OCI-LY7 (cell line): ENCODE data around the gene OPTC. TPM values are rescaled to one million over a fixed set of nuclear protein-coding genes. Genes with fewer than 3 reads are reported as not detected.

ENCODE experiments used
- BruUV-seq: library from RNA; stranded (reverse); fragments of 400-500 nt; replicated peaks from 2 replicates; lab custom pipeline; 2021; lab: Mats Ljungman, UMichigan
- CTCF ChIA-PET: fragments of 300-600 bp; sonication (Branson Sonifier 250); formaldehyde crosslinking; loops from one replicate; lab custom pipeline; 2022; ENCODE audit warnings: antibody characterized with exemption; ENCODE audit not compliant: unreplicated experiment; lab: Charles Lee
- POLR2A ChIA-PET: fragments of 300-600 bp; sonication (Branson Sonifier 250); formaldehyde crosslinking; loops from one replicate; lab custom pipeline; 2022; ENCODE audit warnings: antibody characterized with exemption; lab: Charles Lee
- DNase-seq: peaks from one replicate; pipeline ENCODE4 v3.0.0-alpha.2; 2015; ENCODE audit warnings: low spot score
- H2AFZ ChIP-seq: fragments of 200-600 bp; sonication (generic), shearing (Covaris generic); 2 replicates; pipeline ENCODE4 v1.6.1; 2014; ENCODE audit warnings: mild to moderate bottlenecking, antibody characterized with exemption, low read length, moderate library complexity
- H3K27ac ChIP-seq: fragments of 200-600 bp; sonication (generic); 2 replicates; pipeline ENCODE4 v1.5.1; 2014; ENCODE audit warnings: mixed run types, low read depth, mild to moderate bottlenecking, moderate library complexity, low read length, inconsistent platforms; ENCODE audit not compliant: poor library complexity, severe bottlenecking
- H3K36me3 ChIP-seq: fragments of 200-600 bp; sonication (generic); 2 replicates; pipeline ENCODE4 v1.6.1; 2014; ENCODE audit warnings: mild to moderate bottlenecking, antibody characterized with exemption, low read length, moderate library complexity, mixed read lengths; ENCODE audit not compliant: insufficient read depth
- H3K4me1 ChIP-seq: fragments of 200-600 bp; sonication (generic); 2 replicates; pipeline ENCODE4 v1.5.1; 2014; ENCODE audit warnings: mild to moderate bottlenecking, low read length; ENCODE audit not compliant: insufficient read depth, poor library complexity, severe bottlenecking
- H3K4me2 ChIP-seq: fragments of 200-600 bp; sonication (generic); 2 replicates; pipeline ENCODE4 v1.6.1; 2014; ENCODE audit warnings: mild to moderate bottlenecking, low read length
- H3K4me3 ChIP-seq: fragments of 200-600 bp; sonication (generic); 2 replicates; pipeline ENCODE4 v1.5.1; 2014; ENCODE audit warnings: mild to moderate bottlenecking, low read depth, low read length; ENCODE audit not compliant: poor library complexity, severe bottlenecking
- H3K79me2 ChIP-seq: fragments of 200-600 bp; sonication (generic); 2 replicates; pipeline ENCODE4 v1.6.1; 2016; ENCODE audit warnings: low read depth, mild to moderate bottlenecking, low read length, moderate library complexity, mixed read lengths; ENCODE audit not compliant: insufficient read depth
- H3K9me2 ChIP-seq: fragments of 200-600 bp; sonication (generic); 2 replicates; pipeline ENCODE4 v1.6.1; 2016; ENCODE audit warnings: mild to moderate bottlenecking, low read length, mixed read lengths; ENCODE audit not compliant: insufficient read depth
- H3K9me3 ChIP-seq: fragments of 200-600 bp; sonication (generic); 2 replicates; pipeline ENCODE4 v1.6.1; 2014; ENCODE audit warnings: mild to moderate bottlenecking, mixed run types, low read length, mixed read lengths
- H4K20me1 ChIP-seq: fragments of 200-600 bp; sonication (generic); 2 replicates; pipeline ENCODE4 v1.6.1; 2014; ENCODE audit warnings: mild to moderate bottlenecking, antibody characterized with exemption, low read length, moderate library complexity, mixed read lengths; ENCODE audit not compliant: insufficient read depth
- CTCF ChIP-seq: fragments of 200-600 bp; sonication (generic); conservative IDR thresholded peaks from 2 replicates; pipeline ENCODE4 v1.5.1; 2014; ENCODE audit warnings: mild to moderate bottlenecking, antibody characterized with exemption, low read length, moderate library complexity, mixed read lengths
- EZH2phosphoT487 ChIP-seq: fragments of 200-600 bp; sonication (generic); IDR thresholded peaks from 2 replicates; pipeline ENCODE4 v1.6.1; 2018; ENCODE audit warnings: low read depth, borderline replicate concordance, mild to moderate bottlenecking, mixed run types, antibody characterized with exemption, low read length, moderate library complexity, mixed read lengths
- intact Hi-C: fragments of 100-400 bp; cut with micrococcal nuclease; formaldehyde crosslinking; loops from one replicate; pipeline ENCODE4 v1.10.0; 2022; ENCODE audit not compliant: unreplicated experiment
- total RNA-seq, 2 experiments: library from RNA; depleted of rRNA in 1 of 2; stranded (reverse); fragments of >200 nt in 1 of 2; shearing (Covaris generic) in 1 of 2; gene quantifications; 2 replicates each; pipeline ENCODE4 v1.2.3, GENCODE V29; 2014 to 2022

The OPTC gene
- total RNA-seq, 2 experiments from 2014 or later, result not detected

DNA sequence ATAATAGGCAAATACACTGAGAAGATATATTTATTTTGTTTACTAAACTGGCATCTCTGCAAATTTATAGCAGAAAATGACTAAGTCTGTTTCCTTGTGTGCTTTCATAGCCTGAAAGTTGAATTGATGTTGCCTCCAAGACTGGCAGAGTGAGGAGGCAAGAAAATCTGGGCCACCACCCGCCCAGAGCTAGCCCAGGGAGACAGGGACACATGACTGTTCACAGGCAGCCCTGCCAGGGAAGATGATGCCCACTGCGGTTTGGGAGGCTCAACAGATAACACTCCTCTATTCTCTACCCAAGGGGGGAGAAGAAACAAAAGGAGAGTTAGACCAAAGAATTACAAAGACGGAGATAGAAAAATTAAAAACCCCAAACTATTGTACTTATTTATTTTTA, 37.1 kb downstream of the OPTC start:
- Histone ChIP-seq H4K20me1 (no peaks in the 10 kb centered on the region), H3K79me2 (no peaks in the 10 kb centered on the region), H3K4me1 (no peaks in the 10 kb centered on the region), H2AFZ (no peak overlapping the region), H3K4me3 (no peak overlapping the region), H3K27ac (no peak overlapping the region), H3K36me3 (no peaks in the 10 kb centered on the region), H3K9me3 (no peaks in the 10 kb centered on the region), H3K4me2 (no peak overlapping the region), H3K9me2 (no peaks in the 10 kb centered on the region)
- TF ChIP-seq EZH2phosphoT487 (no peak), CTCF (no peak)
- POLR2A ChIA-PET, result no interaction called here
- intact Hi-C loops, result no loop called here
- CTCF ChIA-PET, result no interaction called here
- no peak for DNase-seq
- no TSS peak for BruUV-seq

DNA sequence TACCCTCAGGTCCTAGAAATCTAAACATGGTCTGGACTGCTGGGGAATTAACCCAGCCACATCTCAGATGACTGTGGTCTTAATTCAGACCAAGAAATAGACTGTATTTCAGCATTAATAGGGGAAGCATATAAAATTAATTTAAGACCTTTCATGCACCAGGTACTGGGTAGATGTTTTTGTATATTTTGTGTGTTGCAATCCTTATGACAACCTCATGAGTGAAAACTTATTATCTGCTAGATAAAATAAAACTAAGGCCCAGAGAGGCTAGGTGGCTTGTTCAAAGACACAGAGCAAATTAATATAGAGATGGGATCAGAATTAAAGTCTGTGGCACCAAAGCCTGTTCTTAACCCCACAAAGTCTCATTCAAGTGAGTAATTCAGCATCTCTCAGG, 40.1 kb downstream of the OPTC start:
- no peak overlapping the region for H2AFZ ChIP-seq
- BruUV-seq, result no TSS peak

GRCh38 chr1:203534526-203534925, 40.6 kb downstream of the OPTC start:
- CTCF ChIA-PET, result no interaction called here

More for the DNA sequence above, 40.1 kb downstream of the OPTC start:
- ChIA-PET CTCF (no interaction called here), POLR2A (no interaction called here)
- H4K20me1 ChIP-seq, result no peaks in the 10 kb centered on the region
- no peaks in the 10 kb centered on the region for H3K4me1 ChIP-seq
- H3K79me2 ChIP-seq, result no peaks in the 10 kb centered on the region
- no peak for DNase-seq
- intact Hi-C loops, result no loop called here
- no peak overlapping the region for H3K27ac ChIP-seq
- no peaks in the 10 kb centered on the region for H3K9me2 ChIP-seq
- no peak overlapping the region for H3K4me2 ChIP-seq
- no peaks in the 10 kb centered on the region for H3K9me3 ChIP-seq
- no peaks in the 10 kb centered on the region for H3K36me3 ChIP-seq
- no peak for TF ChIP-seq EZH2phosphoT487
- no peak for TF ChIP-seq CTCF
- no peak overlapping the region for H3K4me3 ChIP-seq

More at GRCh38 chr1:203534526-203534925, 40.6 kb downstream of the OPTC start:
- no peak for DNase-seq
- no peaks in the 10 kb centered on the region for H3K4me1 ChIP-seq
- no peak overlapping the region for H2AFZ ChIP-seq
- no peak overlapping the region for H3K27ac ChIP-seq
- H3K9me2 ChIP-seq, result no peaks in the 10 kb centered on the region
- H3K4me3 ChIP-seq, result no peak overlapping the region
- H4K20me1 ChIP-seq, result no peaks in the 10 kb centered on the region
- no peaks in the 10 kb centered on the region for H3K36me3 ChIP-seq
- no peaks in the 10 kb centered on the region for H3K79me2 ChIP-seq
- no TSS peak for BruUV-seq
- no peak overlapping the region for H3K4me2 ChIP-seq
- no peak for TF ChIP-seq EZH2phosphoT487
- no peak for TF ChIP-seq CTCF
- POLR2A ChIA-PET, result no interaction called here
- H3K9me3 ChIP-seq, result no peaks in the 10 kb centered on the region
- intact Hi-C loops, result no loop called here
